Smooth muscle cell of the brain vasculature (primary cell): ENCODE results near the gene RBFOX1.
"Not testable (repeated sequence)": the region's sequence is repeated elsewhere in the genome, so short reads cannot be mapped to it uniquely, and the experiment has no call there.

ENCODE experiments used
- DNase-seq: peaks from one replicate; pipeline ENCODE4 v3.0.0-alpha.2; 2012; ENCODE audit warnings: low read depth, low spot score

Gene RBFOX1

DNA sequence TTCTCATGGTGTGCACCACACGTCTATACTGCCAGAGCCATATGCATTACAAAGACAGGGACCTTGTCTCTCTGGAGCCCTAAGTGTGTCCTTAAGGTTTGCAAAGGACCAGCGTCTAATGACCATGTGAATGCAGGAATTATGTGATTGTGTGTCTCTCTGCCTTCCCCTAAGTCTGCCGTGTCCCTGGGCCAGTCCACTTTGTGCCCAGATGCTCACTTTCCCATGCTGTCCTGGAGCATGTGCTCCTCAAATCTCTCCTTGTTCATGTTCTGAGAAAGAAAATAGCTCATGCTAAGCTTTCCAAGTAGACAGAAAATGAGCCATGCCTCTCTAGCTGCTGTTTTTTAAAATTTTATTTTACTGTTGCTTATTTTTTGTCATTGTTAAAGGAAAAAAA lies 125.5 kb downstream of the RBFOX1 start:
- no peak for DNase-seq

- DNase-seq = no peak
Observed at GRCh38 chr16:7470344-7470743, 137.7 kb downstream of the RBFOX1 start.

DNA sequence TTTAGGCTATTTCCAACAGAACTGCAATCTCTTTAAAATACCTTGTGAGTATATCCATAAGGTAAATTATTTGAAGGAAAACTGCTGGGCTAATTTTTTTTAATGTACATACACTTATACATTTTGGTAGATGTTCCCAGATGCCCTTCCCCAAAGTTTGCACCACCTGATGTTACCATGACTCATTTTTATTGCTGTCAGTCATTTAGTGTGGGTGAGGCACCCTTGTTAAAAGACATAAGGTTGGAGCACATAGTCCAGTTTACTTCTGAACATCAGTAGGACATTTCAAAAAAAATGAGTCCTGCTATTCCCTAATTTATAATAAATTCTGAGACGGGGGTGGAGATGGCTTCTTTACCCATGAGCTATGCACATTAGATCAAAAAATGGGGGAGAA lies 138.6 kb downstream of the RBFOX1 start:
- no peak for DNase-seq

DNA sequence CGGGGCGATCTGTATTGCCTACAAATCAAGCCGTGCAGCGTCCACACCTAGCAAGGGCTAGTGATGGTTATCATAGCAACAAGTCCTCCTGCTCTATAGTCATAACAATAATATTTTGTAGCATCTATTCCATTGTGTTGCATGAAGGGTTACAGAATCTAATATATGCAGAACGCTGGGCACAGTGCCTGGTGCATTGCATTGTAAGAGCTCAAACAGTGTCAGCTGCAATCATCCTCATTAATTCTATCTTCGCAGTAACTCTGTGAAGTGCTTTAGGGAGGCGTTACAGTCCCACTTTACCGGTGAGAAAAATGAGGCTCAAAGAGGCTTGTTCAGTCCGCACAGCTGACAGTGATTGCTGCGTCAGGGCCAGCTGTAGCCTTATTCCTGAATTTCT lies 149.4 kb downstream of the RBFOX1 start:
- no peak for DNase-seq

DNA sequence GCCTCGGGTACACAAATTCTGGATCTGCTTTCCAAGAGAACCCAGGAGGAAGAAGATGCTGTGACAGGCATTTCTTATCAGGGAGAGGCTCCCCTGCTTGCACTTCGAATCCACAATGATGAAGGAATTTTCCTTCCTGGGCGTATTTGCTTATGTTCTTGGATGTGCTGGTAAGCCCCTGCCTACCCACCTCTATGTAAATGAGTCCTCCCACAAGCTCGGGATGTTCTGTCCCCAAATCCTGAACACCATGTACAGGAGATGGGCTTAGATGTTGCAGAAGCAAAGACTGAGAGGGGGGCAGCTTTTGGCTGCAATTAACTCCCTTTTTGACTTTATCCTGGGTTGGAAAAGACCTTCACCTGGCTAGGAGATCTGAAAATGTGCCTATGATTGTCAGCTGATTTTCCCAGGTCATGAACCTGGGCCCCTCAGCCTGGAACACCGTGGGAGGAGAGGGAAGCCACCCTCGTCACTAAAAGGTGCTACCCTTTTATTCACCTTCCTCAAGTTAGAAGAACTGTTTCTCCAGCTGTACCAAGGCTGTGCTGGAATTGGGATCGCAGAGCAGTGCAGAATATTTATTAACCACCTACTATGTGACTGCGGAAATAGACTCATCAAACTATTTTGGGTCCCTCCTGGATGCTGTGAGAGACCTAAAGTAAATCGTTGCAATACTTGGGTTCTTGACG lies 150.1 kb downstream of the RBFOX1 start:
- DNase-seq = no peak

- DNase-seq = no peak
Observed at GRCh38 chr16:7487574-7488323, 155.1 kb downstream of the RBFOX1 start.

DNA sequence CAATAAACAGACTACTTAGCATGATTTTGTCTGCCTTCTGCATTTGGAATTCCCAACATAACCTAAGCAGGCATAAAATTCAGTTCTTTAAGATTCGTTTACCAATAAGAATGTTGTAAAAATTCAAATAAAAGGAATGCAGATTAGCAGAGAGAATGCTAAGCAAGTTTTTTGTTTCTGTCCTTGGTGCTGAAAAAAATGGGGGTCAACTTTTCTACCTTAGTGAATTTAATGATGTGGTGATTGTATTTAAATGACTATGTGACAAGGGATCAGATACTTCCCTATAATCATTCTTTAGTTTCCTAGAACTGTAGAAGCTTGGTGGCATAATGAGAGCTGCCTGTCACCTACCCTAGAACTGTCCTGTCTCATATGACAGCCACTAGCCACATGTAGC lies 159.5 kb downstream of the RBFOX1 start:
- no peak for DNase-seq

- no peak for DNase-seq
Observed at GRCh38 chr16:7493133-7493532, 160.5 kb downstream of the RBFOX1 start.

- DNase-seq = no peak
Observed at GRCh38 chr16:7497691-7498090, 165.0 kb downstream of the RBFOX1 start.

DNA sequence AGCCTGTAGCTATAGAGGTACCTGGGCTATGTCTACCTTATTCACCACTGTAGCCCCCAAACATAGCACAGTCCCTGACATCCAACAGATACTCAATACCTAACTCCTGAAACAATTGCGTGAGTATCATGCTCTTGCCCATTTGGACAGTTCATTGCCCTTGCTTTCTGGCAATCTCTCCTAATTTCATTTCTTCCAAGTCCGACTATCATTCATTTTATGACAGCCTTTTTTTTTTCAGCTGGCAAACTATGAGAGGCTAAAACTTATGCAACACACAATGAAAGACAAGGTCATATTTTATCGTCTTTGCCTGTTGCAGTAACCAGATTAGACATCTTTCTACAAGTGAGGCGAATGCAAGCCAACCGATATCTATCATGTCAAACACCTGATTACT lies 169.2 kb downstream of the RBFOX1 start:
- no peak for DNase-seq

GRCh38 chr16:7502591-7503157 lies 170.0 kb downstream of the RBFOX1 start:
- DNase-seq = not testable (repeated sequence)

DNA sequence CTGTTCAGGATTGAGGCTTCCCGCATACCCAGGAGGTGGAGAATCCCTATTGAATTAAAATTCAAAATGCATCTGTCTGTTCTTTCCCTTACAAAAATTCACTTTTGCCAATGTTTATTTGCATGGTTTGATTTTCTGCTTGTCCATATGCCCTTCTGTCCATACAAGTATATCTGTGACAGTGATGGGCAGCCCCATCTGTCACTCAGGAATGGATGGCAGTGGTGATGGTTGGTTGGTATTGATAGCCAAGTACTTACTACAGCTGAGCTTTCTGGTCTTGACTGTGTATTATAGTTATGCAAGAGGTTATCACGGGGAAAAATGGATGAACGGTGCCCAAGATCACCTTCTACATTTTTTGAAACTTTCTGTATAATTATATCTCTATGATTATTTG lies 171.0 kb downstream of the RBFOX1 start:
- DNase-seq = no peak

GRCh38 chr16:7504844-7505243 lies 172.2 kb downstream of the RBFOX1 start:
- DNase-seq = no peak

DNA sequence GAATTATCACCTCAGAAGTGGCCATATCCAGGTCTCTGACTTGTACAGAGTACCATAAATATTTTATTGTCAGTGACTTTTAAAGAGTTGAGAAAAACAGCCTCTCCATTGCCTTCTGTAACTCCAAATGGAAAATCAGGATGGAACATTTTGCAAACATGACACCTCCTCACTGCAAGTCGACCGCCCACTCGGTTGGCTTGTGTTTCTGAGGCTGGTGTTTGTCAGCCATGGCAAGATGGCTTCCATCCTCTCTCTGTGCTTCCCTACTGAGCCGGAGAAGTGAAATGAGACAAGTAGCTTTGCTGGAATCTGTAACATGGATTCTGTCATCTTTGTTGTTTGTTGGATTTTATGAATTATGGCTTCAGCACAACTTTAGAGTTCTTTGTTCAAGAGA lies 172.8 kb downstream of the RBFOX1 start:
- DNase-seq = no peak

- DNase-seq = no peak
Observed at GRCh38 chr16:7506363-7506762, 173.7 kb downstream of the RBFOX1 start.

- DNase-seq = no peak
Observed at GRCh38 chr16:7508656-7509055, 176.0 kb downstream of the RBFOX1 start.

GRCh38 chr16:7509963-7510601 lies 177.4 kb downstream of the RBFOX1 start:
- DNase-seq = no peak

- DNase-seq = no peak
Observed at GRCh38 chr16:7511549-7512260, 179.1 kb downstream of the RBFOX1 start.

DNA sequence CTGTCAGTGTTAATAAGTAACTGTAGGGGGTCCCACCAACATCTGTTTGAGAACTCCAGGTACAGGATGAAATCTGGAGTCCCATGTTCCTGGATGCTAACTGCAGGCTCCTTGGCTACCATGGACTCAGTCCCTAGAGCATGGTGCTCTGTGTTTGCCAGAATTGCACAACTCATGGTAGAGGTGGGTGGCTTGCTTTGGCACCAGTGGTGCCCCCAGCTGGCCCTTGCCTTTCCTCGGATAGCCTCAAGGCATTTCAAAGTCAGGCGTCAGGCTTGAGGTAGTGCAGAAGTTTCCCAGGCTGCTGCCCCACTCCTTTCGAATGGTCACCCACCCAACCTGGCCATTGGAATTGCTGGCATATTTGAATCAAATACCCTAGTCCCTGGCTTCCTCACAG lies 179.9 kb downstream of the RBFOX1 start:
- DNase-seq = no peak

DNA sequence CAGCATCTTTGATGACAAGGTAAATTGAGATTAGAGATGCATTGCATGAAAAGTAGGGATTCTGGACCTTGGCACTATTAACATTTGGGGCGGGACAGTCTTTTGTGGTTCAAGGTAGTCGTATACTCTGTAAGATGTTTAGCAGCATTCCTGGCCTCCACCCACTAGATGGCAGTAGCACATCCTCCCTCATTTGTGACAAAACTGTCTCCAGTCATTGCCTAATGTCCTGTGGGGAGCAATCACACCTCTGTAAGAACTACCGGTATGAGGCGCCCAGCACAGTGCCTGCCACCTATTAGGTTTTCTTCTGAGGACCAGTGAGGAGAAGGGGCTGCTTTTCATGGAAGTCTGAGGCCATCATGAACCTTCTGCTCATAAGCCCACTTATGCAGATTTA lies 180.8 kb downstream of the RBFOX1 start:
- no peak for DNase-seq

- DNase-seq = no peak
Observed at GRCh38 chr16:7515543-7515942, 182.9 kb downstream of the RBFOX1 start.

- no peak for DNase-seq
Observed at GRCh38 chr16:7517496-7517895, 184.9 kb downstream of the RBFOX1 start.
